Cardiac muscle cell (in vitro differentiated cells and primary cell): ENCODE data around the gene NBEA. TPM values are rescaled to one million over a fixed set of nuclear protein-coding genes. Genes with fewer than 3 reads are reported as not detected.

Experiments
- DNase-seq, 2 donors: peaks; one replicate each; pipeline versions ENCODE4 v3.0.0 to v3.0.0-alpha.2; 2010 to 2017; ENCODE audit warnings: low read depth in 1 of 2, low spot score in 1 of 2
- H3K27ac ChIP-seq: fragments of 200-600 bp; sonication (generic); 2 replicates; pipeline ENCODE4 v1.5.1; 2016
- H3K27me3 ChIP-seq: fragments of 200-600 bp; sonication (generic); 2 replicates; pipeline ENCODE4 v1.6.0; 2016; ENCODE audit warnings: control low read depth
- H3K36me3 ChIP-seq: fragments of 200-600 bp; sonication (generic); 2 replicates; pipeline ENCODE4 v1.5.1; 2016; ENCODE audit warnings: control low read depth
- H3K4me1 ChIP-seq: fragments of 200-600 bp; sonication (generic); 2 replicates; pipeline ENCODE4 v1.8.1; 2017; ENCODE audit warnings: low read depth, mild to moderate bottlenecking, mixed run types
- H3K4me3 ChIP-seq: fragments of 200-600 bp; sonication (generic); 2 replicates; pipeline ENCODE4 v1.5.1; 2016; ENCODE audit warnings: mild to moderate bottlenecking
- H3K9me3 ChIP-seq: fragments of 200-600 bp; sonication (generic); 2 replicates; pipeline ENCODE4 v1.5.1; 2017; ENCODE audit warnings: low read depth, mild to moderate bottlenecking, control low read depth
- CTCF ChIP-seq: IDR thresholded peaks from 2 replicates; pipeline ENCODE4 v1.5.1; 2012; ENCODE audit warnings: low read depth, mild to moderate bottlenecking, low read length
- polyA plus RNA-seq: library from polyadenylated mRNA; unstranded; fragments of >200 nt; fragmentation: Nextera tagmentation; extraction: Ambion mirVana; gene quantifications from 2 replicates; pipeline ENCODE4 v1.2.1, GENCODE V29; 2016
- total RNA-seq: library from RNA; depleted of rRNA; stranded (reverse); fragments of >200 nt; gene quantifications from 2 replicates; pipeline ENCODE4 v1.2.3, GENCODE V29; 2016

Gene NBEA
- total and polyA plus RNA-seq, 2 experiments from 2014 or later: 4.6 to 13.2 TPM

- Histone ChIP-seq H3K27ac (no peak overlapping the region), H3K4me3 (no peak overlapping the region), H3K9me3 (no peaks in the 10 kb centered on the region), H3K4me1 (no peaks in the 10 kb centered on the region), H3K36me3 (no peaks in the 10 kb centered on the region), H3K27me3 (no peaks in the 10 kb centered on the region)
- no peak for DNase-seq
- TF ChIP-seq CTCF: no peak
These were observed 623.2 kb downstream of the NBEA start for GRCh38 chr13:35565273-35565672.

GRCh38 chr13:35566340-35566739 is 624.3 kb downstream of the NBEA start:
- no peak overlapping the region for H3K27ac ChIP-seq
- H3K27me3 ChIP-seq: no peaks in the 10 kb centered on the region
- no peak for TF ChIP-seq CTCF
- H3K4me1 ChIP-seq: no peaks in the 10 kb centered on the region
- H3K36me3 ChIP-seq: no peaks in the 10 kb centered on the region
- no peak overlapping the region for H3K4me3 ChIP-seq
- peak in 1 of 2 donors; percentile 16 for DNase-seq
- H3K9me3 ChIP-seq: no peaks in the 10 kb centered on the region

- TF ChIP-seq CTCF: no peak
- Histone ChIP-seq H3K4me1 (no peaks in the 10 kb centered on the region), H3K9me3 (no peaks in the 10 kb centered on the region), H3K4me3 (no peak overlapping the region), H3K36me3 (no peaks in the 10 kb centered on the region), H3K27me3 (no peaks in the 10 kb centered on the region), H3K27ac (no peak overlapping the region)
- no peak for DNase-seq
These were observed 625.4 kb downstream of the NBEA start for GRCh38 chr13:35567406-35567980.

GRCh38 chr13:35573639-35574038 is 631.6 kb downstream of the NBEA start:
- Histone ChIP-seq H3K9me3 (no peaks in the 10 kb centered on the region), H3K27me3 (no peaks in the 10 kb centered on the region), H3K4me1 (no peaks in the 10 kb centered on the region), H3K4me3 (no peak overlapping the region), H3K36me3 (no peaks in the 10 kb centered on the region), H3K27ac (no peak overlapping the region)
- no peak for TF ChIP-seq CTCF
- DNase-seq: no peak

- no peak overlapping the region for H3K27ac ChIP-seq
- no peaks in the 10 kb centered on the region for H3K27me3 ChIP-seq
- DNase-seq: no peak
- no peaks in the 10 kb centered on the region for H3K36me3 ChIP-seq
- no peaks in the 10 kb centered on the region for H3K9me3 ChIP-seq
- TF ChIP-seq CTCF: no peak
- no peak overlapping the region for H3K4me3 ChIP-seq
- H3K4me1 ChIP-seq: no peaks in the 10 kb centered on the region
These were observed 650.4 kb downstream of the NBEA start for GRCh38 chr13:35592457-35592856.
